ENCODE measurements around the gene NAA15.

- TF ChIP-seq CTCF (IDR thresholded peaks at IDR 0.05; ENCODE audit: control extremely low read depth in 1 of 3, insufficient read depth in 1 of 3, low read depth in 1 of 3, low read length in 3 of 3) (no peak), POLR2A (IDR thresholded peaks at IDR 0.05; ENCODE audit: control extremely low read depth in 1 of 2, low read depth in 2 of 2, low read length in 2 of 2) (no peak), TBP (IDR thresholded peaks at IDR 0.05; ENCODE audit: low read depth, low read length) (no peak), PHF8 (conservative IDR thresholded peaks at IDR 0.05; ENCODE audit: low read depth, low read length) (no peak), SUZ12 (IDR thresholded peaks at IDR 0.05; ENCODE audit: low read length) (no peak), RXRA (IDR thresholded peaks at IDR 0.05; ENCODE audit: insufficient read depth, low read depth, low read length) (no peak), ASH2L (IDR thresholded peaks at IDR 0.05; ENCODE audit: low read length) (no peak)
Observed at GRCh38 chr4:139374251-139374650, 72.9 kb downstream of the NAA15 start.

Data from H1 (cell line).